Measurements from ENCODE around the gene TBC1D7. TPM values are rescaled to one million over a fixed set of nuclear protein-coding genes. Genes with fewer than 3 reads are reported as not detected.
A peak's percentile ranks its signal among the peaks of the same experiment; 100 is the strongest.

The TBC1D7 gene
- total RNA-seq, 1 donor from 2014 or later, result 36.0 TPM

- intact Hi-C loops (cut with DNase I), result no loop called here
- DNase-seq (peak; percentile 66), ATAC-seq (ENCODE audit: poor library complexity) (peak; percentile 64)
Measured at GRCh38 chr6:13302751-13303667, 25.3 kb downstream of the TBC1D7 start.

- ATAC-seq (ENCODE audit: poor library complexity) (peak; percentile 40), DNase-seq (no peak)
- intact Hi-C loops (cut with DNase I), result no loop called here
Measured at GRCh38 chr6:13302291-13302690, 26.0 kb downstream of the TBC1D7 start.

GRCh38 chr6:13300643-13301590, 27.4 kb downstream of the TBC1D7 start:
- DNase-seq (no peak), ATAC-seq (ENCODE audit: poor library complexity) (no peak)
- intact Hi-C loops (cut with DNase I), result no loop called here

DNA sequence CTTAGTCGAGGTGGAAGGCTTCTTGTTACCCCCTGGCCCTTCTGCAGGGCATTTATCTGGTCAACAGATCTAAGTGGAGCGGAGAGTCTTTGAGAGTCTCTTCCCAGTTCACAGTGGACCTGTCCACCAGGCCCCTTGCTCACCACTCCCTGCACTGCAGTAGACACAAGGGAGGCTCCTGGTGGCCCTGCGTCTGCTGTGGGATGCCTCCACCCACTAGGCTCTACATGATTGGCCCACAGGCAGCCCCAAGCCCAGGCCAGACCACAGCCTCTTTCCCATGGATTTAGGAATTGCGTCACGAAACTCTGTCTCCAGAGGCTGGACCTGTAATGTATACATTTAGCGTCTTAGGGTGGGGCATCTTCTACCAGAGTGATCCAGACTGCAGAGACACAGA, 28.4 kb downstream of the TBC1D7 start:
- ATAC-seq (ENCODE audit: poor library complexity) (no peak), DNase-seq (no peak)
- intact Hi-C loops (cut with DNase I), result no loop called here

- intact Hi-C loops (cut with DNase I), result no loop called here
- ATAC-seq (ENCODE audit: poor library complexity) (no peak), DNase-seq (no peak)
Measured at GRCh38 chr6:13299403-13299821, 28.9 kb downstream of the TBC1D7 start.

GRCh38 chr6:13298446-13298845, 29.9 kb downstream of the TBC1D7 start:
- ATAC-seq (ENCODE audit: poor library complexity), result no peak
- no peak for DNase-seq
- intact Hi-C loops (cut with DNase I), result no loop called here

GRCh38 chr6:13297391-13297790, 30.9 kb downstream of the TBC1D7 start:
- DNase-seq, result no peak
- intact Hi-C loops (cut with DNase I), result no loop called here

GRCh38 chr6:13296536-13296997, 31.8 kb downstream of the TBC1D7 start:
- DNase-seq (no peak), ATAC-seq (ENCODE audit: poor library complexity) (no peak)
- intact Hi-C loops (cut with DNase I), result no loop called here

More at GRCh38 chr6:13297391-13297790, 30.9 kb downstream of the TBC1D7 start:
- no peak for ATAC-seq (ENCODE audit: poor library complexity)

GRCh38 chr6:13295576-13295975, 32.8 kb downstream of the TBC1D7 start:
- ATAC-seq (ENCODE audit: poor library complexity) (no peak), DNase-seq (no peak)
- intact Hi-C loops (cut with DNase I), result no loop called here

DNA sequence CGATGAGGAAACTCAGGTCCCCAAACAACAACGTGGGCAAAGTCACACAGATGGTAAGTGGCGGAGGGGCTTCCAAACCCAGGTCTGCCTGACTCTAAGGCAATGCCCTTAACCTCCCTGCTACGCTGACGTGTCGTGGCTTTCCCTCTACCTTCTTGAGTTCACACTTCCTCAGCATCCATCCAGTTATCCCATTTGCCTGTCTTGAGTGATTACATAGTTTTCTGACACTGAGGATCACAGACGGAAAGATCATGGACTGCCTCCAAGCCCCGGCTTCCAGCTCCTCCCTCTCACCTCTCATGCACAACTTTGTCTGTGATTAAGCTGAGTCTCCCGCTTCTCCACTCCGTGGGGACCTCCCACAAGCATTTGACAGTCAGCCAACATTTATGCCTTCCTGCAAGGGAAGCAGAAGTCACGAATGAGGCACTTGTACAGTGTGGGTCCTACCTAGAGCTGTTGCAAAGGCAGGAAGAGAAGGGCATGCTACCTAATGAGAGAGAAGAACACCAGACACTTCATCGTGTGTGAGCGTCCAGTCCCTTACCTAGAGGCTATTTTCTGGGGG, 33.8 kb downstream of the TBC1D7 start:
- no peak for ATAC-seq (ENCODE audit: poor library complexity)
- intact Hi-C loops (cut with DNase I), result no loop called here
- DNase-seq, result no peak

- ATAC-seq (ENCODE audit: poor library complexity) (no peak), DNase-seq (no peak)
- intact Hi-C loops (cut with DNase I), result no loop called here
Measured at GRCh38 chr6:13292774-13293173, 35.6 kb downstream of the TBC1D7 start.

DNA sequence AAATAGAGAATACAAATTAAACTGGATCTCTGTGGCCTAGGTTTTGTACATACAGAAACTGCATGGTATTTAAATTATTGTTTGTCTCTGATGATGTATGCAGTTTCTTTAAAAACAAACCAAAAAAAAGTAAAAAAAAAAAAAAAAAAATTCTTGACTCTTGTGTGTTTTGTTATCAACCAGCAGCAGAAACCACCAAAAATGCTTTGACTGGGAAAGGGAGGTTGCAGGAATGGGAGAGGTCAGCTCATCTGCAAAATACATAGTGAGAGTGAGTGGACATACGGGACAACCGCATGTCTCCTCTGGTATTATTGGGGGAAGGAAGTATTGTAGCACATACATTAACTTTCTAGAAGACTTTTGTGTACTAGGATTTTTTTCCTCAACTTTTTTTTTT, 38.0 kb downstream of the TBC1D7 start:
- no peak for ATAC-seq (ENCODE audit: poor library complexity)
- intact Hi-C loops (cut with DNase I), result no loop called here
- no peak for DNase-seq

GRCh38 chr6:13289789-13290318, 38.5 kb downstream of the TBC1D7 start:
- ATAC-seq (ENCODE audit: poor library complexity) (no peak), DNase-seq (no peak)
- intact Hi-C loops (cut with DNase I), result no loop called here

DNA sequence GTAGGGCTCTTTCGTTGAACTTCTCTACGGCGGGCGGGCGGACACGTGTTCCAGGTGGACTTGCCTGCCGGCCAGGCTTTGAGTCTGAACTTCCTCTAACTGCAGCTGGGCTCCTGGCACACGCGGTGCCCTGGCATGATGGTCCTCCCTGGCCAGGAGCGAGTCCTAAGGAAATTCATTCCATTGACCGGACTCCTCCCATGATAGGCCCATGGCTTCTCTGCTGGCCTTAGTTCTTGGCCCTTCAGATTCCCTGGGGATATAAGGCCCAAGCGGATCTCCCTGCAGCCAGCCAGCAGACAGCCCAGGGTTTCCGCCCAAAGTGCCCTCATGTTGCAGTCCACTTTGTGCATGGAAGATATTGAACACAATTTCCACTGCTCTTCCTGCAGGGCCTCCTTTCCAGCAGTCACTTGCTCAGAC, 39.4 kb downstream of the TBC1D7 start:
- DNase-seq (no peak), ATAC-seq (ENCODE audit: poor library complexity) (peak; percentile 17)
- intact Hi-C loops (cut with DNase I), result no loop called here

DNA sequence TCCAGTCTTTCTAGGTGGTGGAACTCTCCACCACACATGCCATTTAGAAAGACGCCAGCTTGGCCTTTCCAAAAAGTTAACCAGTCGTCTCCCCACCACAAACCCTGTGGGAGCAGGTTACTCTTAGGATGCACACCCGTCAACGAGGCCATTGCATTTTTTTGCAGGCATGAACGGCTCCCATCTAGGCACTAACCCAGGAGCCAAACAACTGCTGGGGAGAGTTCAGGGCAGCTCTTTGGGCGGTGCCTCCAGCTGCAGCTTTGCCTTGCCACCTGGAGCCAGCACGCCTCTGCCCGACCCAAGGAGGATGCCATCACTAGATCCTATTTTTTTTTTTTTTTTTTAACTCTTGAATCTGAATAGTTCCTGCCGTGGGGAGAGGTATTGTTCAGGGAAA, 39.9 kb downstream of the TBC1D7 start:
- DNase-seq (no peak), ATAC-seq (ENCODE audit: poor library complexity) (no peak)
- intact Hi-C loops (cut with DNase I), result no loop called here

- intact Hi-C loops (cut with DNase I), result no loop called here
- no peak for DNase-seq
- no peak for ATAC-seq (ENCODE audit: poor library complexity)
Measured at GRCh38 chr6:13287104-13287503, 41.2 kb downstream of the TBC1D7 start.

GRCh38 chr6:13286181-13286580, 42.2 kb downstream of the TBC1D7 start:
- intact Hi-C loops (cut with DNase I), result no loop called here
- ATAC-seq (ENCODE audit: poor library complexity) (no peak), DNase-seq (no peak)

GRCh38 chr6:13285705-13286104, 42.6 kb downstream of the TBC1D7 start:
- no peak for ATAC-seq (ENCODE audit: poor library complexity)
- intact Hi-C loops (cut with DNase I), result no loop called here
- DNase-seq, result no peak

- intact Hi-C loops (cut with DNase I), result no loop called here
- DNase-seq (no peak), ATAC-seq (ENCODE audit: poor library complexity) (no peak)
Measured at GRCh38 chr6:13284646-13285045, 43.7 kb downstream of the TBC1D7 start.

Measured in Right ventricle myocardium superior (tissue), 1 donor.